HG02852 (cell line): ENCODE measurements around the gene CBR3.
"Not testable (repeated sequence)": the region's sequence is repeated elsewhere in the genome, so short reads cannot be mapped to it uniquely, and the experiment has no call there.

Experiments used
- ATAC-seq: cut with Tn5 transposase; IDR thresholded peaks from one replicate; pipeline ENCODE4 v1.9.1; 2021; ENCODE audit warnings: mild to moderate bottlenecking, moderate library complexity; ENCODE audit not compliant: unreplicated experiment

CBR3 gene

GRCh38 chr21:36117286-36117741, 17.6 kb upstream of the CBR3 start:
- no peak for ATAC-seq

GRCh38 chr21:36120304-36120888, 14.5 kb upstream of the CBR3 start:
- no peak for ATAC-seq

- ATAC-seq, result no peak
Measured at GRCh38 chr21:36122977-36123376, 11.9 kb upstream of the CBR3 start.

GRCh38 chr21:36124395-36124794, 10.5 kb upstream of the CBR3 start:
- ATAC-seq, result no peak

- ATAC-seq, result no peak
Measured at GRCh38 chr21:36125512-36126207, 9.2 kb upstream of the CBR3 start.

GRCh38 chr21:36126208-36126565, 8.7 kb upstream of the CBR3 start:
- no peak for ATAC-seq

- ATAC-seq, result no peak
Measured at GRCh38 chr21:36126621-36127110, 8.2 kb upstream of the CBR3 start.

GRCh38 chr21:36127250-36127904, 7.5 kb upstream of the CBR3 start:
- no peak for ATAC-seq

- ATAC-seq, result no peak
Measured at GRCh38 chr21:36127977-36128376, 6.9 kb upstream of the CBR3 start.

GRCh38 chr21:36129219-36129618, 5.7 kb upstream of the CBR3 start:
- ATAC-seq, result no peak

- ATAC-seq, result not testable (repeated sequence)
Measured at GRCh38 chr21:36130414-36130762, 4.5 kb upstream of the CBR3 start.

GRCh38 chr21:36130839-36131238, 4.0 kb upstream of the CBR3 start:
- ATAC-seq, result not testable (repeated sequence)

- ATAC-seq, result no peak
Measured at GRCh38 chr21:36132696-36133095, 2.2 kb upstream of the CBR3 start.

GRCh38 chr21:36135391-36136102, 668 bp downstream of the CBR3 start:
- ATAC-seq, result peak; percentile 65

GRCh38 chr21:36139791-36140190, 4.9 kb downstream of the CBR3 start:
- ATAC-seq, result not testable (repeated sequence)

GRCh38 chr21:36141513-36141925, 6.6 kb downstream of the CBR3 start:
- ATAC-seq, result peak; percentile 79

GRCh38 chr21:36144233-36144632, 9.4 kb downstream of the CBR3 start:
- not testable (repeated sequence) for ATAC-seq

GRCh38 chr21:36145259-36145658, 10.4 kb downstream of the CBR3 start:
- no peak for ATAC-seq

GRCh38 chr21:36147911-36148310, 13.0 kb downstream of the CBR3 start:
- no peak for ATAC-seq

- no peak for ATAC-seq
Measured at GRCh38 chr21:36148886-36149285, 14.0 kb downstream of the CBR3 start.
